ENCODE measurements around the gene NT5C3B. TPM values are rescaled to one million over a fixed set of nuclear protein-coding genes. Genes with fewer than 3 reads are reported as not detected.
A peak's percentile ranks its signal among the peaks of the same experiment; 100 is the strongest.
"Not testable (repeated sequence)": the region's sequence is repeated elsewhere in the genome, so short reads cannot be mapped to it uniquely, and the experiment has no call there.

Gene NT5C3B
- polyA plus RNA-seq (ENCODE audit: insufficient read length): 31.5 TPM

GRCh38 chr17:41835800-41836549, at the start of gene NT5C3B:
TSS of gene NT5C3B (minus strand) at chr17:41836232. CDS start at chr17:41836193, 39 bp downstream.
- peak; percentile 50 for DNase-seq

GRCh38 chr17:41885733-41886132, 49.7 kb upstream of the NT5C3B start:
- peak; percentile 9 for DNase-seq

GRCh38 chr17:41882756-41883155, 46.7 kb upstream of the NT5C3B start:
- DNase-seq: no peak

- DNase-seq: no peak
These were observed 44.1 kb upstream of the NT5C3B start for GRCh38 chr17:41880130-41880529.

DNA sequence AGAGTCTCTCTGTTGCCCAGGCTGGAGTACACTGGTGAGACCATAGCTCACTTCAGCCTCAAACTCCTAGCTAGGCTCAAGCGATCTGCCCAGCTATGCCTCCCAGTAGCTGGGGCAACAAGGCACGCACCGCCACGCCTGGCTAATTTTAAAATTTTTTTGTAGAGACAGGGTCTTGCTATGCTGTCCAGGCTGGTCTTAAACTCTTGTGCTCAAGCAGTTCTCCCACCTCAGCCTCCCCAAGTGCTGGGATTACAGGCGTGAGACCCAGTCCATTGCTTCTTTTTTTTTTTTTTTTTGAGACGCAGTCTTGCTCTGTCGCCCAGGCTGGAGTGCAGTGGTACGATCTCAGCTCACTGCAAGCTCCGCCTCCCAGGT, 38.2 kb upstream of the NT5C3B start:
- not testable (repeated sequence) for DNase-seq

GRCh38 chr17:41873559-41874292, 37.7 kb upstream of the NT5C3B start:
- no peak for DNase-seq

- no peak for DNase-seq
These were observed 35.8 kb upstream of the NT5C3B start for GRCh38 chr17:41871789-41872188.

- no peak for DNase-seq
These were observed 34.6 kb upstream of the NT5C3B start for GRCh38 chr17:41870627-41871026.

DNA sequence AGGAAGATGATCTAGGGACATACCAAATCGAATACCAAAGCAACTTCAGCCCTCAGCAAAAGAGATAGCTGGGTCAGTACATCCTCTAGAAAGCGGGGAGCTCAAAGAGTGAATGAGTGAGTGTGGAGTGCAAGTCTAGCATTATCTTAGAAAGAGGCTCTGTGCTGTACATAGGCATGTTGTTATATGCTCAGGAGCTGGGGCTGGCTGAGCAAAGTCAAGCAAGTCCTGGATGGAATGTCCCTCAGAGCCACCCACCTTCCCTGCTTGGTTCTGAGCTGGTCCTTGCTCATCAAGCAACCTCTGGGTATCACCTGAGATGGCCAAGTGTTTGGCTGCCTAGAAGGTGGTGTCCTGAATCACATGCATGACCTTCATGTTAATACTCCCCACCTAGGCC, 34.1 kb upstream of the NT5C3B start:
- DNase-seq: no peak

- no peak for DNase-seq
These were observed 33.4 kb upstream of the NT5C3B start for GRCh38 chr17:41869426-41869825.

GRCh38 chr17:41868568-41868967, 32.5 kb upstream of the NT5C3B start:
- DNase-seq: no peak

GRCh38 chr17:41865596-41865893, 29.5 kb upstream of the NT5C3B start:
- no peak for DNase-seq

DNA sequence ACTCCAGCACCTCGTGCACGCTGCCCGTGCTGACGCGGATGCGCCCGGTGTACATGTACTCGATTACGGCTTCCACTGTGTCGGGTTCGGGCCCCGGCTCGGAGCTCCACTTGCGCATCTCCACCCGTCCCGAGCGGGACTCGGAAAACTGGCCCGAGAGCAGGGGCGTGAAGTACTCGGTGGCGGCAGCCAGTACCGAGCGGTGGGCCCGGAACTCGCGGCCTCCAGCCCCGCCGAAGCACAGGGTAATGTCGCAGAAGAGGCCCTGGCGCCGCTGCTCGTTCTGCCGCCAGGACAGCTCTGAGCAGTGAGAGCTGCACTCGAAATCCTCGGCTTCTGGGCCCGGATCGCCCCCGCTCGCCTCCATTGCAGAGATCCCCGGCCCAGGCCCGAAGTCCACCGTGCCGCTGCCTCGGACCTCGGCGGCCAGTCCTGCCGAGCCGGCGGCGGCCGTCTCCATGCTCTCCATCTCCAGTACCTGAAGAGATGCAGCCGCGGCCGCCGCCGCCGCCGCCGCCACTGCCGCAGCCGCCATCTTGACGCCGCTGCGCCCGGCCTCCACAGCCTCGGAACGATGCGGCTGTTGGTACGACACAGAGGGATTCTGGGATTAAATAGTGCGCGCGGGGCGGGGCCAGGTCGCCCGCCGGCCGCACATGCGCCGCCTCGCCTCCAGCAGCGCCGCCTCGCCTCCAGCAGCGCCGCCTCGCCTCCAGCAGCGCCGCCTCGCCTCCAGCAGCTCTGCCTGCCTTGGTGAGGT, 29.0 kb upstream of the NT5C3B start, which contains the start of gene KLHL11:
Gene KLHL11 (minus strand): TSS at position 588 of the 760 bp plus-strand sequence. CDS start 53 bp downstream, at position 535.
- peak; percentile 91 for DNase-seq

- no peak for DNase-seq
These were observed 28.4 kb upstream of the NT5C3B start for GRCh38 chr17:41864498-41864835.

GRCh38 chr17:41863074-41863848, 27.2 kb upstream of the NT5C3B start:
- no peak for DNase-seq

DNA sequence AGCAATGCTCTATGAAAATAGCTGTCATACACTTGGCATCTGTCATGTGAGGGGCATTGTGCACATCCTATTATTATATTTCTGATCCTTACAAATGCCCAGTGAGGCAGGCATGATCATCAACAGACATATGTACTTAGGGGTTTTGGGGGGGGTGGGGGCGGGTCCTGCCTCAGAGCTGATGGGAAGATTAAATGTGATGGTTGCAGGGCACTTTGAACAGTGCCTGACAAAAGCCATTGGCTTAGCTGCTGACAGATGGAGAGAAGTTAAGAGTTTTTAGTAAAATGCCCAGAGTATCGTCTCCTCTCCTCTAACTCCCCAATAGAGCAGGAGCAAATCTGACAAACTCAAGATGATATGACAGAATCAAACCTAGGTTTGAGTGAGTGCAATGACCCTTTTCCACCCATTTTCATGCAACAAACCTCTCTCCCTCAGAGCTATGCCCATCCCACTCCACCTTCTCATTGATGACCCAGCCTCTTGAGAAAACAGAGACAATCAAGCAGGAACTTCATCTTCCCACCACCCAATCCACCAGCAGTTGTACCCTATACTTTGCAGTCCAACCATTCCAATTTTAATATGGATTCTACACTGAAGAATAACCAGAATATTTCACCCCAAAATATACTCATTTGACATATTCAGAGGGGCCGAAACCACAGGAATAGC, 24.4 kb upstream of the NT5C3B start:
- no peak for DNase-seq

- DNase-seq: not testable (repeated sequence)
These were observed 15.3 kb upstream of the NT5C3B start for GRCh38 chr17:41851382-41851781.

- DNase-seq: no peak
These were observed 13.4 kb upstream of the NT5C3B start for GRCh38 chr17:41849251-41849990.

GRCh38 chr17:41848788-41849187, 12.8 kb upstream of the NT5C3B start:
- no peak for DNase-seq

DNA sequence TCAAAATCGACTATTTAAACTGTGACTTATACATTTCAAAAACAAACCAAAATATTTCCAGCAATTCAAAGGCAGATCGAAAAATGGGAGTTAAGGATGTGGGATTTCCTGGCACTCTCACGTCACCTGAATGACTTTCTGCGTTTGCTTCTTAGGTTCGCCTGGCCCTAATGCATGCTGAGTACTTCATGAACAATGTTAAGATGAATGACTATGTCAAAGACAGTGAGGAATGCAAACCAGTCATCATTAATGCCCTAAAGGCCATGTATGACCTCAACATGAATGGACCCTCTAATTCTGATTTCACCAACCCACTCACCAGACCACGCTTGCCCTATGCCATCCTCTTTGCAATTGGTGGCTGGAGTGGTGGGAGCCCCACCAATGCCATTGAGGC, 8.9 kb upstream of the NT5C3B start:
- DNase-seq: no peak

DNA sequence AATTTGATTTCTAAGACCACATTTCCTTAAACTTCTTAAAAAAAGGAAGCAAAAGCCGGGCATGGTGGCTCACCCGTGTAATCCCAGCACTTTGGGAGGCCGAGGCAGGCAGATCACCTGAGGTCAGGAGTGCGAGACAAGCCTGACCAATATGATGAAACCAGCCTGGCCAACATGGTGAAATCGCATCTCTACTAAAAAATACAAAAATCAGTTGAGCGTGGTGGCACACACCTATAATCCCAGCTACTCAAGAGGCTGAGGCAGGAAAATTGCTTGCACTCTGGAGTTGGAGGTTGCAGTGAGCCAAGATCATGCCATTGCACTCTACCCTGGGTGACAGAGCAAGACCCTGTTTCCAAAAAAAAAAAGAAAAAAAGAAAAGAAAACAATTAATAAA, 4.7 kb upstream of the NT5C3B start:
- not testable (repeated sequence) for DNase-seq
